ENCODE measurements around the gene FANCG.

DNA sequence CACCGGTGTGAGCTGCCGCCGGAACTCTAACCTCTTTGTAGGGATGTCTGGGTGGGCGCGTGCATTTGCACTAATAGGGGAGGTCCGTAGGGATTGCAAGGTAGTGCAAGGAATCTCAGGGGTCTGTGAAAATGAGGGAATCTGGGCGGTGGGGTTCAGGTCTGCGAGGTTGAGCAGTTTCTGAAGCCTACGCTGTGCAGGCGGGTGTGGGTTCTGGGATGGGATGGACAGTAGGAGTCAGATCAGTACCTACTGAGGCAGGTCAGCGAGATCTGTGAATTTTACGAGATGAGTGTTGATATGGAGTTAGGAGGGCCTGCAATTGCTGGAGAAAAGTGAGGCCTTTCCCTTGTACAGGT, 36.8 kb upstream of the FANCG start:
- TF ChIP-seq, protein P1, sequence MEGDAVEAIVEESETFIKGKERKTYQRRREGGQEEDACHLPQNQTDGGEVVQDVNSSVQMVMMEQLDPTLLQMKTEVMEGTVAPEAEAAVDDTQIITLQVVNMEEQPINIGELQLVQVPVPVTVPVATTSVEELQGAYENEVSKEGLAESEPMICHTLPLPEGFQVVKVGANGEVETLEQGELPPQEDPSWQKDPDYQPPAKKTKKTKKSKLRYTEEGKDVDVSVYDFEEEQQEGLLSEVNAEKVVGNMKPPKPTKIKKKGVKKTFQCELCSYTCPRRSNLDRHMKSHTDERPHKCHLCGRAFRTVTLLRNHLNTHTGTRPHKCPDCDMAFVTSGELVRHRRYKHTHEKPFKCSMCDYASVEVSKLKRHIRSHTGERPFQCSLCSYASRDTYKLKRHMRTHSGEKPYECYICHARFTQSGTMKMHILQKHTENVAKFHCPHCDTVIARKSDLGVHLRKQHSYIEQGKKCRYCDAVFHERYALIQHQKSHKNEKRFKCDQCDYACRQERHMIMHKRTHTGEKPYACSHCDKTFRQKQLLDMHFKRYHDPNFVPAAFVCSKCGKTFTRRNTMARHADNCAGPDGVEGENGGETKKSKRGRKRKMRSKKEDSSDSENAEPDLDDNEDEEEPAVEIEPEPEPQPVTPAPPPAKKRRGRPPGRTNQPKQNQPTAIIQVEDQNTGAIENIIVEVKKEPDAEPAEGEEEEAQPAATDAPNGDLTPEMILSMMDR (IDR thresholded peaks at IDR 0.05; ENCODE audit: borderline replicate concordance, extremely low read depth, low read length, poor library complexity, severe bottlenecking) = no peak
- TF ChIP-seq EZH2 (IDR thresholded peaks at IDR 0.05; ENCODE audit: borderline replicate concordance, low read depth, low read length, severe bottlenecking) = no peak

All from DND-41 (cell line).